Measurements from ENCODE around the gene PDIA5.

The PDIA5 gene

DNA sequence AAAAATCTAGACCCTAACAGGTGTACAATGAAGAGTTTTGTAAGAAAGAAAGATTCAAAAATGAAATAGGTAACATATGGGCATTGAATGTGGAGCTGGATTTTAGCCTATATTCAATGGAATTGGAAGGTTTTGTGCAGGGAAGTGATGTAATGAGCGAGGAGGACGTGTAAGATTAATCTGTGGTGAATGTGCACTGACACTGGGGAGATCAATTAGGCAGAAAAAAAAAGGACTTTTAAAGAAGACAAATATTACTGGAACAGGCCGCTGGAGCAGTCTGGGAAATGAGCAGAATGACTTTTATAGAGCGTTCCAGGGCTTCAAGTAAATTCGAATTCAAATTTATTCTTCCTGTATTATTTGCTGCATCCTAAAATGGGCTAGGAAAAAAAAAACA lies 55.2 kb downstream of the PDIA5 start:
- DNase-seq = no peak

DNA sequence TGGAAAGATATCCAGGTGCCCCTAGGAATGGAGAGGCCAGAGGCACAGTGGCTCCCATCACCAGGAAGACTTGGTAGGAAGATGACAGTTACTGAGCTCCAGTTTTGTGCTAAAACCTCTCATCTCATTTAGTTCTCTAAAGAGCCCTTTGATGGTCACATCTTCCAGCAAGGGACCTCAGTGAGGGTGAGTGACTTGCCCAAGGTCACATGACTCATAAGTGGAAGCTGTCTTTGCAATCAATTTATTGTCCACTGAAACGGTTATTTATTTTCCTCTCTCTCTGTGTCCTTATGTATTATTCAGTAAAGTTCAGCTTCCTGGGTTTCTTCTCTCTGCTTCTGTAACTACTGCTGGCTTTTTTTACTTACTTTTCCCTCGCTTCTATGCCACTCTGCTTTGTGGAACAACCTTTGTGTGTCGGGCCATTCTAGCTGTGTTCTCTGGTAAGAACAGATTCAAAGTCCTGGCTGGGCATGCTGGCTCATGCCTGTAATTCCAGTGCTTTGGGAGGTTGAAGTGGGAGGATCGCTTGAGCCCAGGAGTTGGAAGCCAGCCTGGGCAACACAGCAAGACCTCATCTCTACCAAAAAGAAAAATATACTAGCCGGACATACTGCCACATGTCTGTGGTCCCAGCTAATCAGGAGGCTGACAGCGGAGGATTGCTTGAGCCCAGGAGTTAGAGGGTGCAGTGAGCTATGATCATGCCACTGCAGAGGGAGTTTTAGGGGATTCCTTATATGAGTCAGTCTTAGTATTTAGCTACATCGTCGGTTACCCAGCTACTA lies 55.9 kb downstream of the PDIA5 start:
- DNase-seq = no peak

DNA sequence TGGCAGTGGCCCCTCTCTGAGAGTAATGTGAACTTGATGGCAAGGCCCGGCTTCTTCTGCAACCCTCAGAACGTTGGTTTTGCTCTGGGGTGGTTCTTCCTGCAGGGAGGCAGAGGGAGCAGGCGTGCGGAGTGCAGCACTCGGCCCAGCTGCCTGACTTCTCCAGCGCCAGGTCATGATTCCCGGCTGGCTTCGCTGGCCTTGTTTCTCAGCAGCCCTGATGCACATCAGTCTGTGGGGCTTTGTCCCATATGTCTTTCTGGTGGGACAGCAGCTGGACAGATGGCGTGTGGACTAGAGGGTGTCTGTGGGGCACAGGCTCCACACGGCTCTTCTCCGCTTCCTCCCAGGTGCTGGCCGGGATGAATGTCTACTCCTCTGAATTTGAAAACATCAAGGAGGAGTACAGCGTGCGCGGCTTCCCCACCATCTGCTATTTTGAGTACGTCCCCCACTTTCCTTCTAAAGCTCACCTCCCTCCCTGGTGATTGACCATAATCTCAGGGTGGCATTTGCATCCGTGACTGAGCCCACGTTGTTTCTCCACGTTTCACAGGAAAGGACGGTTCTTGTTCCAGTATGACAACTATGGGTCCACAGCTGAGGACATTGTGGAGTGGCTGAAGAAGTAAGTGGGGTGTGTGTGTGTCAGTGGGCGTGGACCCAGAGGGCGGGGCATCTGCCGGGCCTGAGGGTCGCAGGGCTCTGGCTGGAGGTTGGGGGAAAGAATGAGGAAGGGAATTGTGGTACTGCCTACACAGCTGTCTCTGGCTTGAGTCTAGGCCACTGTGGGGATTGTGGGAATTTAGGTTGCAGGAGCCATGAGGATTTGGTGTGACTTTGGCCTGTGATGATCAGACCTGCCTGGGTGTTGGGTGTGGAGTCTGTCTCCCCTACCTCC lies 57.1 kb downstream of the PDIA5 start:
- DNase-seq = peak; percentile 88

DNA sequence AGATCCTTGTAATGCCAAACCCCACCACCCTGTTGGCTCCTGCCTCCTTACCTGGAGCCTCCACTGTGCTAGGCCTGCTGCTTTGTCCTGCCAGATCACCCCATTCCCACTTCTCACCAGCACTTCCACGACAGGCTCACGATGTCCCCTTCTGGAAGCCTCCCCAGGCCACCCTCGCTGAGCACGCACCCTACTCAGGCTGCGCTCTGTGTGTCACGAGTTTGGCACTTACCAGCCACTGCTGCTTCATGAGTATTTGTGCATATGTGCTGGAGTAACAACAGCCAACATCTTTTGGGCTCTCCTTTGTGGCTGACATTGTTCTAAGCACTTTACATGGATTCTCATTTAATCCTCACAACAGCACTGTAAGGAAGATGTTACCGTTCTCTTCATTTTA lies 58.1 kb downstream of the PDIA5 start:
- DNase-seq = no peak

DNA sequence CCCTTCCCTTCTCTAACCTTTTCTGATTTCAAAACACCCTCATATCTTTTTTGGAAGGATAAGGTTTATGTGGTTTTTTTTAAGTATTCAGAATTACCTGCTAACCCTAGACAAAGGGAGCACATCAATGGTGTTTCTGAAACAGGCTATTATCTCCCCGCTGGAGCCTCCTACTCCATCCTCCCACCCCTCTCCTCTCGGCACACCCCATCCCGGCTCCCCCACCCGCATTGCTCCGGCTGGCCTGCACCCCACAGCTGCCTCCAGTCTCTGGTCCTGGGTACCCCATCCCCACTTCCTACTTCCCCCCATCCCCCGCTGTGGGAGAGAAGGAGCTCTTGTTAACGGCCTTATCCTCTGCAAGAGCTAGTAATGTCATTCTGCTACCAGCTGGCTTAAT lies 59.2 kb downstream of the PDIA5 start:
- DNase-seq = no peak

DNA sequence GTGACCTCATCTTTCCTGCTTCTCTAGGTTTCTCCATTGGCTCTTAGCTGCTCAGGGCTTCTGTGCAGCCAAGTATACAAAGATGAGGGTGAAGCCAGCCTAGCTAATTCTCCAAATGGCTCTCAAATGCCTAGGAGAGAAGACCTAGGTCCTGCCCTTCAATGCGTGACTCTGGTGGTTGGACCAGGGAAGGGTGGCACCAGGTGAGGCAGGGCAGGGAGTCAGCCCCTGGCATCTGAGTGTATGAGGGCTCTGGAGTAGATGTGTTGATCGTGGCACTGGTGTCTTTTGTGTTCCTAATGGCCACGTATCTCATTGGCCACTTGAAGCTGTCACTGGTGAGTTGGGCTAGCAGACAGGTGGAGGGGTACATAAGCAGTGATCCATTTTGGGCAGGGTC lies 59.8 kb downstream of the PDIA5 start:
- DNase-seq = no peak

DNA sequence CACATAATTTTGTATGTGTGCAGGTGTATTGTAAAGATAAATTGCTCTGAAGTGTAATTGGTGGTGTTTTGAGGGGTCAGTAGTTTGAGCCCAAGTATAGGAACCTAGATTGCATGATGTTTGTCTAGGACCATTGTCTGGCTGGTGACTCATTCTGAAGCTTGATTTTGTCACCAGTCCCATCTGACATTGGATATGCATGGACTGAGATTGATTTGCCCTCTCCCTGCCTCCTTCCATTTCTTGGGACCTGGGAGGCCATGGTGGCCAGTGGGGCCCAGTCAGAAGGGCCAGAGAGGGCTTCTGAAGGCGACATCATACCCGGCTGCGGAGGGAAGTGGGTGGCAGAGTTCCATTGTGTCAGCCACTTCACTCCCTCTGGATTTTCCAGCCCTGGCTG lies 62.3 kb downstream of the PDIA5 start:
- no peak for DNase-seq

DNA sequence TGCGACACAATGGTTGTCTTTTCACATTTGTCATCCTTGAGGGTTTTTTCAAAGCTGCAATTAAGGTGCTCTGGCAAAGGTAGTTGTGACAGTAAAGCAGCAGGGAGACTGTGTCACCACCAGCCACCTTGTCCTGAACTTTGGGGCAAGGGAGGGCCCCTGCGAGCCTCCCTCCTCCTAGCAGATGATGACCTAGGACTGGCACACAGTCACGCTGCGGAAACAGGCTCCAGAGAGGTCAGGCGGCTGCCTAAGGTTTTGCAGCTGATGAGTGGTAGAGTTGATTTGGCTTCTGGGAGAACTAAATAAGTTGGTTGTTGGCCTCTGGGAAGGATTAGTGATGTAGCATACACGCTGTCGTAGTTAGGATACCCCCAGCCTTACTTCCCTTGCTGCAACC lies 62.7 kb downstream of the PDIA5 start:
- no peak for DNase-seq

DNA sequence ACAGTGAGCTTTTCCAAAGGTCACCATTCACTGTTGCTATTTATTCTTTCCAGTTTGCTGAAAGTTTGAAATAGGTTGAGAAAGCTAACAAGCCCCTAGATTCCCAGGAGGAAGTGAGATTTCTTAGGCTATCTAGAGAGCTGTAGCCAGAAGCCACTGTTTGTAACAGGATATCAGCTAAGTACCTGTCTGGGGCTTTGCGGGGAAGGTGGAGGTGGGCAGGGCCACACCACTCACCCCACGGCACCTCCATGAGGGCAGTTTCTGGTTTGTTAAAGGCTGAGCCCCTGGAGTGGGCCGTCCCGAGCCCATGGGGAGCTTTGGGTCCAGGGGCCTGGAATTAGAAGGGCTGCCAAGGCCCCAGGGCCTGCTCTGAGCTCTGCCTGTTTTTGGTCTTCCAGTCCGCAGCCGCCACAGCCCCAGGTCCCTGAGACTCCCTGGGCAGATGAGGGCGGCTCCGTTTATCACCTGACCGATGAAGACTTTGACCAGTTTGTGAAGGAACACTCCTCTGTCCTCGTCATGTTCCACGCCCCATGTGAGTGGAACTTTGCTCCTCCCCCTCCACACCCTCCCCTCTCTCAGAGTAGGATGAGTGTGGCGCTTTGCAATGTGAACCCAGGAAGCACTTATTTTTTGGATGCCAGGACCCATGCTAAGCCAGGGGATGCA lies 63.4 kb downstream of the PDIA5 start:
- no peak for DNase-seq

DNA sequence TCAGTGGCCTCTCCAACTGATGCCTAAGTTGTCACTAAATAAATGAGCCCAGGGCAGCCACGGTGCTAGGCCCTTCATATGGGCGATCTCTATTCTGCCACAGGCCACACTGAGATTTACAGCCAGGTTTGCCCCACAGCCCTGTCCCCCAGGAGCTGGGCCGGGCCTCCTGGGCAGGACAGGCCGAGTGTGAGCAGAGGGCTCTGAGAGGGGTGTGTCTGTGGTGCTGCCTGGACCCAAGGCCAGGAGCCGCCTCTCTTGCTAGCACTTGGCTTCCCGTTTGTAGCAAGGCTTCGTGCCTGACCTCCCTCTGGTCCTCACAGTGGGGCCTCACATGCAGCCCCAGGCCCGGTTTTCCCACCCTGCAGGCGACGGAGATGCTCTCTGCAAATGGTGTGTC lies 67.8 kb downstream of the PDIA5 start:
- DNase-seq = no peak

DNA sequence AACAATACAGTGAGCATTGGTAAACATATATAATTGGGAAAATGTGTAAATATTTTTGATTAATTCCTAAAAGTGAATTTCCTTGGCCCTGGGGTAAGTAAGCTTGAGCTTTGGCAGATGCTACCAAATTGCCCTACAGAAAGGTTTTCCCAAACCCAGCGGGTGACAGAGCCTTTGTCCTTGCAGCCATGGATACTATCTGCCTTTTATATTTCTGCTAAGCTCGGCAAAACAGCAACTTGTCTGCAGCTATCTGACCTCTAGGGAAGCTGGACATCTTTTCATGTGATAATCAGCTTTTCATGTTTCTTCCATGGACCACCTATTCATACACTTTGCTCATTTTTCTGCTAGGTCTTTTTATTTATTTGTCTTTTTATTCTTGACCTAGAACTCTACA lies 70.2 kb downstream of the PDIA5 start:
- no peak for DNase-seq

DNA sequence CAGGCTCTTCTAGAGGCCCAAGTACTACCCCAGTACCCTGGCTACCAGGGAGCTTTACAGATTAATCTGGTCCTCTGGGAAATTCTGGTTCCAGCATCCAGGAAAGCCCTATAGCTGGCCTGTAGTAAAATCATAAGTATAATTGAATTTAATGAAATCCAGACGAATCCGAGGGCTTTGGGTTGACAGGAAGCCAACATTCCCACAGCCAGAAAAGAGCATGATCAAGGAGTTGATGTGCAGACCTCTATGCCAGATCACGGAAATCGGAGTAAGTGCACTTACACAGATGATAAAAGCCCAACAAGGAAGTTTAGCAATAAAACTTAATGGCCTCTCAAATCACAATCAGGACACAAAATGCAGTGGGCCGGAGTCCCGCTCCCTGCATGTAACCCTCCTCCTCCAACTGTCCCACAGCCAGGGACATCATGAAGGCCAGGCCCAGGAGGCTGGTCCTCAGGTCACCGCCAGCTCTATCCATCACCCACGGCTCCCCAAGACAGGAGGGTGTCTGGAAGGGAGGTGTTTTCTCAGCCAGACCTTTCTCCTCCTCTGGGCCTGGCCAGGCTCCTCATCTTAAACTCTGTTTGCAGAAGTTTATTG lies 72.1 kb downstream of the PDIA5 start:
- no peak for DNase-seq

DNA sequence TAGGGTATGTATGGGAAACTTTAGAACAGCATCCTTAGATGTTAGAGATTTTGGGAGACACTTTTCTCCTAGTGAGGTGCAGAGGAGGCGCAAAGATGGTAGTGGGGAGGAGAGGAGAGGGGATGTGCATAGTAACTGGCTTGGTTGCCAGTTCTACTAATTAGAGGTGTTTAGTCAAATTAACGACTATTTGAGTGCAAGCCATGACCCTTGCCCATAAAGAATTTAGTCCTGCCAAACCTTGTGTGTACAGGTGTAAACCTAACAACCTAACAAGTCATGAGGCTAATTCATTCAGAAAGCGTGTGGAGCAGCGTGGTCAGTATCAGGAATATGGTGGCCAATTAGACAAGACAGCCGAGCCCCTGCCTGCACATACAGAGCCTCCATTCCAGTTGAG lies 72.7 kb downstream of the PDIA5 start:
- DNase-seq = no peak

DNA sequence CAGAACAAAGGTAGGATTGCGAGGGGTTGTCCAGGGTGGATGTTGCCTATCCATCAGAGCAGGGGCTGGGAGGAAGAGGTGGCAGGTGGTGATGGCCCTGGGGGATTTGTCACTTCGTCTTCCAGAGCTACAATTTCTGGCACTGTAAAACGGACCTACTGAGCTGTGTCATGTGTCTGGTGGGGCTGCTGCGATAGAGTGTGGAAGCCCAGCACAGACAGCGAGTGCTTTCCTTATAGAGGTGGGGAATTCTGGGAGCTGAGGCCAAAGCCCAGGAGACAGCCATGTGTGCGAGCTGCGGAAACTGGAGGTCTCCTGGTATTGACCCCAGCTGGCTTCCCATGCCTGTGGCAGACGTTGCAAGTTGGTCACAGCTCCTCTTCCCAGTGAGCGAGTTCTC lies 73.7 kb downstream of the PDIA5 start:
- peak; percentile 28 for DNase-seq

DNA sequence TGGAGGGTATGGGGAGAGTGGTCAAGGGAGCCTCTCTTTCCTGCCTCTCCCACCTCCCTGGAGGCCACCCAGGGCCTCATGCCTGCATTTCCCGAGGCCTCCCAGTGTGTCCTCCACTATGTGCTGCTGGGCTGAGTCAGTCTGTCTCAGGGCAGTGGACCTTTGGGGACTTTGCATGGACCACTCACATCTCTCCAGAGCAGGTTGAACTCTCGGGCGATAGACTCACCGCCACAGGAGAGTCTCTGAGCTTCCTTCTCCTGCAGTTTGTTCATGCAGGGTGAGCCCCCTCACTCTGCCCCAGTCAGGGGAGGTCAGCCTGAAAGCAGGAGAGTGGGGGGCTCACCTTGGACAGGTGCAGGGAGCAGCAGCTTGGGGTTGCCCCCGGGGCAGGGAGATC lies 74.5 kb downstream of the PDIA5 start:
- DNase-seq = no peak

DNA sequence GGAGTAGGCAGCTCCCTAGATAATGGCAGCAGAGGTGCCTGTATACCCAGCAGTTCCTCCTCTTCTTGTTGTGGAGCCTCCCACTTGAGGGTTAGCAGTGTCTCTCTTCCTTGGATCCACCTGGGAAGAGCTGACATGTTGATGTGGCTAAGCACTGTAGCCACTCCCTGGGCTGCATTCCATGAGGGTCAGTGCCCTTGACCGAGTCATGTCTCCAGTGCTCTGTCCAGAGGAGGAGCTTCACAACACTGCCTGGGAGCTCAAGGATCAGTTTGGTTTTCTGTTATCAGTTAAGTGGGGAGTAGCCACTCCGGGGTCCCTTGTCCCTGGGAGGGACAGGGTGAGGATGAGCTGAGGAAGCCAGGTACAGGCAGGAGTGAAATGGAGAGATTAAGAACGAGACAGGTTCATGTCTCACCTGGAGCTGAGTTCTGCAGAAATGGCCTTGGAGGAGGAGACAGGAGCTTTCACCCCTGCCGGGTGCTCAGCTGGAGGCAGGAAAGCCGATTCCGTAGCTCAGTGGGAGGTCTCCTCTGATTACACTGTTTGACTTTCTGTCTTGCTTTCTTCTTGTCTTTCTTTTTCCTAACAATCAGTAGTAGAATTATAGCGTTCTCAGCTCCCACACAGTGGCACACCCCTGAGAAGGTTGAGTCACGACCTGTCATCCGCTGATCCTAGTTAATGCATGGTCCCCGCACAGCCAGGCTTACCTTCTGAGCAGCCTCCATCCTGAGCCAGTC lies 77.0 kb downstream of the PDIA5 start:
- no peak for DNase-seq

DNA sequence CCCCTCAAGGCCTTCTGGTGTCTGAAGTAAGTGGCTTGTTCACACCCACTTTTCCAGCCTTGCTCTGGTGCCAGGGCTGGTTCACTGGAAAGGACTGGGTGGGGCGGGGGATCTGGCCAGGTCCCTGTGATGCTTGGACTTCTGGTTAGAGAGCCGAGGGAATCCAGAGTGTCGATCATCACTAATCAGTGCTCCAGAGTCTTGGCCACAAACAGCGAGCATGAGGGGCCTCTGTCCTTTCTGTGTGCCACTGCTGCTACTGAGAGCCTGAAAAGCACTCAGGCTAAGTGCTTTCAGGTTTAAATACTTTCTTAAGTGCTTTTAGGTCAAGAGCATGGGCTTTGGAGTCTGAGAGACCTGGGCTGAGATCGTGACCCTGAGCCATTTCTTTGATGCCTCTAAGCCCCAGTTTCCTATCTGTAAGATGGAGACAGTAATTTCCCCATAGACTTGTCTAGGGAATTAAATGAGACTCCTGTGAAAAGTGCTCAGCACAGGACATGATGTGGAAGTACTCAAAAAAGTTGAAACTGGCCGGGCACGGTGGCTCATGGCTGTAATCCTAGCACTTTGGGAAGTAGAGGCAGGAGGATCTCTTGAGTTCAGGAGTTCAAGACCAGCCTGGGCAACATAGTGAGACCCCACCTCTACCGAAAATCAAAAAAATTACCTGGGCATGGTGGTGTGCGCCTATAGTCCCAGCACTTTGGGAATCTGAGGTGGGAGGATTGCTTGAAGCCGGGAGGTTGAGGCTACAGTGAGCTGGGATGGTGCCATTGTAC lies 81.1 kb downstream of the PDIA5 start:
- DNase-seq = no peak

DNA sequence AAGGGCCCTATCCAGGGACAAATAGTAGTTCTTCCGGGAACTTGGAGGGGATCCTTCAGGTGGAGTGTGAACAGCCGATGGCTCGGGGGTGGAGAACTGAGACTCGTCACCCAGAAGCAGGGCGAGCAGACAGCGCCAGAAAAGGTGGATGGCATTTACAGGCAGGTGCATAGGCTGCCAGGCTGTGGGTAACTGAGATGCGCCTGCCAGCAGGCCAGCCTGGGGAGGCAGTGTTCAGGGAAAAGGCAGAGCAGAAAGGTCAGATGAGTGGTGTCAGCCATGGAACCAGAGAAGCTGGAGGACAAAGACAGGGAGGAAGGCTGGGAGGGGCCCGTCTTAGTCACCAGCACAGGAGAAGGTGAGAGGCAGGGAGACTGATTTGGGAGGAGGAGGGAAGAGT lies 81.9 kb downstream of the PDIA5 start:
- no peak for DNase-seq

DNA sequence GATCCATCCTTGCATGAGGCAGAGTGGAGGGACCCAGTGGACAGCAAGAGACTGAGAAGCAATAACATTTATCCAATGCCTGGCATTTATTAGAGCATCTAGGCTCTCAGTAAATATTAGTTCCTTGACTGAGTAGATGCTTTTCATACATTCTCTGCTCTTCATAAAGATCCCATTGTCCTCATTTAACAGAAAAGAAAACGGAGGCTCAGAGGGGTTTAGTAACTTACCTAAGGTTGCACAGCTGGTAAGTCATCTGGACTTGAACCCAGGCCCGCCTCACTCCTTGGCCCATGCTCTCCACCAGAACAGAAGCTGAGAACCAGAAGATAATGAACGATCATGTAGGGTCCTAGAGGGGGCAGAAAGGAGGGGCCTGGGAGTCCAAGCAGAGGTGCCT lies 82.7 kb downstream of the PDIA5 start:
- no peak for DNase-seq

DNA sequence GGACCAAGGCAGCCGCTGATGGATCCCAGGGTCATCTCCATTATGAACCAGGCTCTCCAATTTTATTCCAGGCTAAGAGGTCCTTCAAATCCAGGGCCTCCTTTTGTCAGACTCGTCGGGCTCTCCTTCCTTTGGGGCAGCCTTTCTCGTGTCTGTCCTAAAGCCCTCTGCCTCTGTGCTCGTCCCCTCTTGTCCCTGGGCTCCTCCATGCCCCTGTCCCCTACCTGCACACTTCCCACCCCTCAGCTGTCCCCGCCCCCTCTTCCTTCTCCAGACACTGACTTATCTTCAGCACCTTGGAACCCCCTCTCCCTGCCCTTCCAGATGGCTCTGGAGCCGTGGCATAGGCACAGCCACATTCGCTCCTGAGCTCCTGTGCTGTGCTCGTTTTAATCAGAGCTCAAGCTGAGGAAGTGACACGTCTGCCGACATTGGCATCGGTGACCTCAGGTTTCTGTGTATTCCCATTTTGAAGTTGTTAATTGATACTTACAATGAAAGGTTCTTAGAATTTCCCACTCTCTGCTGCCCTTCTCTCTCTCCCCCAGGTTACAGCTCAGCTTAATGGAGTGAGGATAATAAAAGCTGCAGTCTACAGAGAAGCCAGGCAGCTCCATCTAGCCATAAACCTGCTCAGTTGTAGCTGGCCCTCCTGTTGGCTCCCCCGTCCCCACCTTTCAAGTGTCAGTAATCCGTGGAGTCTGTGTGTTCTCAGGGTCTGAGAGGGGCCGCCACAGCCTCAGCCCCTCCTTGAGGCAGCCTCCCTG lies 83.8 kb downstream of the PDIA5 start:
- DNase-seq = peak; percentile 59

DNA sequence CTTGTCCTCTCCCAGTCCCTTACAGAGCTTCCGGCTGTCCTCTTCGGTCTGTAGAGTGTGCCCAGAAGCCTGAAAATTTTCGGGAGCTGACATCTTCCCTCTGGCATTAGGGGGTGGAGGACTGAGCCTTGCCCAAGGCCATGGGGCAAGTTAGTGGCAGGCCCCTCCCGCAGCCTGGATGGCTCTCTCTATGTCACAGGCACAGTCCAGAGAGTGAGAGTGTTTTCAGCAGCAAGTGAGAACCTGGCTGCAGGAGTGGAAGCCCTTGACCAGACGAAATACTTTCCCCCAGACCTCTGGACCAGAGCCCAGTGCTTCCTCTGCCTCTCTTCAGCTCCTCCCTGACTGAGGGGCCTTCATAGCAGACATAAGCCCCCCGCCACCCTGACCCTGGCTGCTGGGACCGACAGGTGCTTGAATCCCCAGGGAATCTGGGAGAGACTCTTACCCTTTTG lies 84.5 kb downstream of the PDIA5 start:
- peak; percentile 72 for DNase-seq
